Kidney epithelial cell (primary cell): ENCODE results near the gene ERP44. TPM values are rescaled to one million over a fixed set of nuclear protein-coding genes. Genes with fewer than 3 reads are reported as not detected.
"Not testable (repeated sequence)": the region's sequence is repeated elsewhere in the genome, so short reads cannot be mapped to it uniquely, and the experiment has no call there.

Source experiments
- DNase-seq: peaks from one replicate; pipeline ENCODE4 v3.0.0-alpha.2; 2010; ENCODE audit warnings: low read depth
- H3K27me3 ChIP-seq: 2 replicates; pipeline ENCODE4 v1.6.0; 2011; ENCODE audit warnings: low read length; ENCODE audit not compliant: control insufficient read depth, insufficient read depth
- H3K36me3 ChIP-seq: 2 replicates; pipeline ENCODE4 v1.5.1; 2011; ENCODE audit warnings: low read length; ENCODE audit not compliant: control insufficient read depth, insufficient read depth
- H3K4me3 ChIP-seq: 2 replicates; pipeline ENCODE4 v1.5.1; 2011; ENCODE audit warnings: low read depth, mild to moderate bottlenecking, control low read depth, low read length
- CTCF ChIP-seq: IDR thresholded peaks from 2 replicates; pipeline ENCODE4 v1.5.1; 2011; ENCODE audit warnings: mild to moderate bottlenecking, moderate library complexity, low read length, control low read depth, inconsistent platforms; ENCODE audit not compliant: insufficient read depth, poor library complexity, severe bottlenecking
- total RNA-seq: library from RNA; depleted of rRNA; stranded (reverse); fragments of >200 nt; gene quantifications from 2 replicates; pipeline ENCODE4 v1.2.3, GENCODE V29; 2015

ERP44 gene
- total RNA-seq, 1 donor from 2014 or later = 22.3 TPM

GRCh38 chr9:100074989-100075388, 23.8 kb downstream of the ERP44 start:
- no peak for DNase-seq
- TF ChIP-seq CTCF = no peak

GRCh38 chr9:100074093-100074492, 24.7 kb downstream of the ERP44 start:
- Histone ChIP-seq H3K4me3 (no peak overlapping the region), H3K27me3 (no peaks in the 10 kb centered on the region), H3K36me3 (no peaks in the 10 kb centered on the region)
- TF ChIP-seq CTCF = no peak
- no peak for DNase-seq

More at GRCh38 chr9:100074989-100075388, 23.8 kb downstream of the ERP44 start:
- H3K4me3 ChIP-seq = no peak overlapping the region
- H3K27me3 ChIP-seq = no peaks in the 10 kb centered on the region
- no peaks in the 10 kb centered on the region for H3K36me3 ChIP-seq

GRCh38 chr9:100072805-100073204, 26.0 kb downstream of the ERP44 start:
- TF ChIP-seq CTCF = no peak
- H3K27me3 ChIP-seq = no peaks in the 10 kb centered on the region
- no peak overlapping the region for H3K4me3 ChIP-seq
- no peak for DNase-seq
- H3K36me3 ChIP-seq = no peaks in the 10 kb centered on the region

GRCh38 chr9:100071271-100071670, 27.5 kb downstream of the ERP44 start:
- no peak overlapping the region for H3K4me3 ChIP-seq
- DNase-seq = no peak
- H3K27me3 ChIP-seq = no peaks in the 10 kb centered on the region
- no peaks in the 10 kb centered on the region for H3K36me3 ChIP-seq
- TF ChIP-seq CTCF = no peak

DNA sequence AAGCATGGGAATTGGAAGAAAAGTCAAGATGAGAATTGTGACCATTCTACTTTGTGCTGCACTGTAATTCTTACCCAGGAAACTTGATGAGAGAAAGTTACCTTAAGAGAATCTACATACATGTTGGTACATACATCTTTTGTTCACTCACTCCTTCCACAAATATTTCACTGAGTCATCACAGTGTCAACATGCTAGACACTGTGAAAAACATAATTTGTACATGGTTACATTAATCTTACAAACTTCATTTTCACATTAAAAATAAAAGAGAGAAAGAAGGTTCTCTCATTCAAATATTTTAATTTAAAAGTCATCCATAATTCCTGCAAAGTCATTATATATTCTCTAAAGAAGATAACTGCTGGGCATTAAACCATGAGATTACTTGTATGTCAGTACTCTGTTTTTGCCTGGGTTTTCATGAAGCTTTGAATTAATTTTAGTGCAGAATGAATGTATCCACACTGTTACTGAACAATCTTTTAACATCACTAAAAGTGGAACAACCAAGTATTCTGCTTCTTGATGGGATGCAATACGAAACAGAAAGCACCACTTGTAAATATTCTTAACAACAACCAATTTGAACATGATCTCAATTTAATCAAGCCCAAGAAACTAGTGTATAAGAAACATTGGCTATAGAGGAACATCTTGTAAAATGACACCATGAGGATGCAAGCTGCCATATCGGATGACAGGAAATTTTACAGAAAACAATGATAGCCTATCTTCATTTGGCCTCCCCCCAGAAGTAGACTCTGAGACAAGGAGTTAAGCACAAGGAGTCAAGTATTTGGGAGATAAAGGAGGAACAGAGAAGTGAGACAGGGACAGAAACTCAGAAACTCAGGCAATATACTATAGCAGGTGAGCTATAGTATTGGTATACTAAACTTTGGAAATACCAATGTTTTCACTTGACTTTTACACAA, 28.4 kb downstream of the ERP44 start:
- no peak overlapping the region for H3K4me3 ChIP-seq
- no peak for DNase-seq
- no peaks in the 10 kb centered on the region for H3K27me3 ChIP-seq
- TF ChIP-seq CTCF = no peak
- no peaks in the 10 kb centered on the region for H3K36me3 ChIP-seq

- not testable (repeated sequence) for H3K4me3 ChIP-seq, H3K36me3 ChIP-seq, DNase-seq, H3K27me3 ChIP-seq
These were observed 29.7 kb downstream of the ERP44 start for GRCh38 chr9:100069068-100069467.

- H3K27me3 ChIP-seq, H3K36me3 ChIP-seq, DNase-seq, H3K4me3 ChIP-seq: not testable (repeated sequence)
These were observed 30.8 kb downstream of the ERP44 start for GRCh38 chr9:100067990-100068389.
